Uterus (tissue), 4 donors: ENCODE results near the gene MINDY4. TPM values are rescaled to one million over a fixed set of nuclear protein-coding genes. Genes with fewer than 3 reads are reported as not detected.

Experiments
- DNase-seq, 2 donors: peaks; one replicate each; pipeline ENCODE4 v3.0.0-alpha.2; 2019 to 2020
- H3K27ac ChIP-seq, 2 donors: fragments of 200-600 bp; sonication (generic); 1 replicate in 1 of 2; 2 replicates in 1 of 2; pipeline ENCODE4 v1.5.1; 2016 to 2018
- H3K27me3 ChIP-seq, 2 donors: fragments of 200-600 bp; sonication (generic); one replicate each; pipeline ENCODE4 v1.5.1; 2018 to 2019; ENCODE audit warnings: control low read depth in 1 of 2
- H3K36me3 ChIP-seq, 2 donors: fragments of 200-600 bp; sonication (generic); one replicate each; pipeline ENCODE4 v1.5.1; 2019; ENCODE audit warnings: control low read depth in 1 of 2
- H3K4me1 ChIP-seq, 2 donors: fragments of 200-600 bp; sonication (generic); one replicate each; pipeline ENCODE4 v1.5.1; 2018 to 2019; ENCODE audit warnings: control low read depth in 1 of 2
- H3K4me3 ChIP-seq, 2 donors: fragments of 200-600 bp; sonication (generic); 1 replicate in 1 of 2; 2 replicates in 1 of 2; pipeline ENCODE4 v1.5.1; 2018 to 2019; ENCODE audit warnings: mild to moderate bottlenecking in 1 of 2
- H3K9me3 ChIP-seq, 2 donors: fragments of 200-600 bp; sonication (generic); one replicate each; pipeline ENCODE4 v1.5.1; 2019; ENCODE audit warnings: control low read depth in 1 of 2
- POLR2A ChIP-seq, 2 donors: fragments of 450-650 bp; IDR thresholded peaks; one replicate each; pipeline ENCODE4 v1.6.1; 2016; ENCODE audit warnings: antibody characterized with exemption in 2 of 2, mild to moderate bottlenecking in 1 of 2, moderate library complexity in 1 of 2
- intact Hi-C: fragments of 100-400 bp; cut with DNase I; formaldehyde crosslinking; loops from one replicate; pipeline ENCODE4 v1.15.1; 2023; ENCODE audit warnings: low total_unique reads
- total RNA-seq, 4 donors: library from RNA; depleted of rRNA in 3 of 4; stranded (reverse); fragments of >200 nt in 3 of 4; gene quantifications; one replicate each; pipeline versions ENCODE4 v1.1.0 to v1.2.4, GENCODE V29; 2014 to 2023
- TF ChIP-seq, protein P1 (sequence below), 4 experiments: fragments of 200-600 bp in 2 of 4; fragments of 450-650 bp in 2 of 4; sonication (generic) in 2 of 4; IDR thresholded peaks; one replicate each; pipeline ENCODE4 v1.5.1; 2016 to 2019; ENCODE audit warnings: antibody characterized with exemption in 4 of 4, mild to moderate bottlenecking in 2 of 4, moderate library complexity in 1 of 4
- donor health status: DM: yes; HTN: yes; CAD: no.

The MINDY4 gene
- total RNA-seq, 4 donors from 2014 or later: 14.7 to 23.8 (median 16.9) TPM

DNA sequence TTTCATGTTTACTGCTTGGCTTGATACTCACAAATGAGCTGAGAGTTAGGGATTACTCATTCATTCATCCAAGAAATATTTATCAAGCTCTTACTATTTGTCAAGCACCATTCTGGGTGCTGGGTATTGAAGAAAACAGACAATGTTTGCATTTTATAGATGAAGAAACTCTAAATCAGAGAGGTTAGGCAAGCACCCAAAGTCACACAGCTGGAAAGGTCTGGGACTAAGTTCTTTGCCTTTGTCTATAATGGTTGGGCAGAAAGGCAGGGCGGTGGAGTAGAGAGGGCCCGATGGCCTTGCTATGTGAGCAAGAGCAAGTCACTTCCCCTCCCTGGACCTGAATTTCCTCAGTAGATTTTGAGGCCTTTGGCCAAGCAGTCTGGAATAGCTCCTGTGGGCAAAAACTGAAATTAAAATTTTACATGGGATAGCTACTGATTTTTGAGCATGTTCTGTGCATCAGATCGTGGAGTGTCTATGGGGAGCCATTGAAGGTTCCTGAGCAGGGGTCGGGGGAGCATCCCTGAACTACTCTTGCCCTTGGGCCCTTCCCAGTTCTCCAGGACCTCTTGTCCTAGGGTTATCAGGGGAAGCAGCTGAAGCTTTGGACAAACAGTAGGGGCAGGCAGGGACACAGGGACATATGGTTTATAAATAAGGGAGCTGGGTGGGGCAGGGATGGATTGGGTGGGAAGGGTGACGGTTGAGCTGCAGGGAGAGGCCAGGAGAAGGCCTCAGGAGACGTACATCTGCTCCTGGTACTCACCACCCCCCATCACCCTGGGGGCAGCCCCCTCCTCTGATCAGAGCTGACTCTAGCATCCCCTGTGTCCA lies 163.7 kb downstream of the MINDY4 start:
- no peaks in the 10 kb centered on the region for H3K4me1 ChIP-seq

DNA sequence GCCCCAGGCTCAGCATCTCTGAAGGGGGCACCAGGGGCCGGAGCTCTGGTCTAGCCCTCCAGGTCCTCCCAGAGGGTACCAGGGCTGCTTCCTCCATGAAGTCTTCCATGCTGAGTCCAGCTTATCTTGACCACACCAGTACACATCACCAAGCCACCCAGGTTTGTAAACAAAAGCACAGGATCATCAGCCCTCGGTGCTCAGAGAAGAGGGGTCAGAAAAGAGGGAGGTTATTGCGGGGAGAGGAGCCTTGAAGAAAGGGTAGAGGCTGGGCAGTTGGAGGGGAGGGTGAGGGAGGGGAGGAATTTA lies 164.3 kb downstream of the MINDY4 start:
- no peaks in the 10 kb centered on the region for H3K27me3 ChIP-seq
- no peaks in the 10 kb centered on the region for H3K36me3 ChIP-seq
- no peaks in the 10 kb centered on the region for H3K4me1 ChIP-seq
- DNase-seq: no peak
- no peak overlapping the region for H3K27ac ChIP-seq
- H3K4me3 ChIP-seq: no peak overlapping the region
- intact Hi-C loops: no loop called here
- no peaks in the 10 kb centered on the region for H3K9me3 ChIP-seq
- TF ChIP-seq, protein P1, sequence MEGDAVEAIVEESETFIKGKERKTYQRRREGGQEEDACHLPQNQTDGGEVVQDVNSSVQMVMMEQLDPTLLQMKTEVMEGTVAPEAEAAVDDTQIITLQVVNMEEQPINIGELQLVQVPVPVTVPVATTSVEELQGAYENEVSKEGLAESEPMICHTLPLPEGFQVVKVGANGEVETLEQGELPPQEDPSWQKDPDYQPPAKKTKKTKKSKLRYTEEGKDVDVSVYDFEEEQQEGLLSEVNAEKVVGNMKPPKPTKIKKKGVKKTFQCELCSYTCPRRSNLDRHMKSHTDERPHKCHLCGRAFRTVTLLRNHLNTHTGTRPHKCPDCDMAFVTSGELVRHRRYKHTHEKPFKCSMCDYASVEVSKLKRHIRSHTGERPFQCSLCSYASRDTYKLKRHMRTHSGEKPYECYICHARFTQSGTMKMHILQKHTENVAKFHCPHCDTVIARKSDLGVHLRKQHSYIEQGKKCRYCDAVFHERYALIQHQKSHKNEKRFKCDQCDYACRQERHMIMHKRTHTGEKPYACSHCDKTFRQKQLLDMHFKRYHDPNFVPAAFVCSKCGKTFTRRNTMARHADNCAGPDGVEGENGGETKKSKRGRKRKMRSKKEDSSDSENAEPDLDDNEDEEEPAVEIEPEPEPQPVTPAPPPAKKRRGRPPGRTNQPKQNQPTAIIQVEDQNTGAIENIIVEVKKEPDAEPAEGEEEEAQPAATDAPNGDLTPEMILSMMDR (IDR thresholded peaks at IDR 0.05): no peak
- TF ChIP-seq POLR2A (IDR thresholded peaks at IDR 0.05): no peak

More for the DNA sequence above, 163.7 kb downstream of the MINDY4 start:
- intact Hi-C loops: no loop called here
- Histone ChIP-seq H3K27ac (no peak overlapping the region), H3K27me3 (no peaks in the 10 kb centered on the region), H3K9me3 (no peaks in the 10 kb centered on the region), H3K36me3 (no peaks in the 10 kb centered on the region), H3K4me3 (no peak overlapping the region)
- TF ChIP-seq, protein P1 (IDR thresholded peaks at IDR 0.05): no peak
- no peak for TF ChIP-seq POLR2A (IDR thresholded peaks at IDR 0.05)
- DNase-seq: no peak

DNA sequence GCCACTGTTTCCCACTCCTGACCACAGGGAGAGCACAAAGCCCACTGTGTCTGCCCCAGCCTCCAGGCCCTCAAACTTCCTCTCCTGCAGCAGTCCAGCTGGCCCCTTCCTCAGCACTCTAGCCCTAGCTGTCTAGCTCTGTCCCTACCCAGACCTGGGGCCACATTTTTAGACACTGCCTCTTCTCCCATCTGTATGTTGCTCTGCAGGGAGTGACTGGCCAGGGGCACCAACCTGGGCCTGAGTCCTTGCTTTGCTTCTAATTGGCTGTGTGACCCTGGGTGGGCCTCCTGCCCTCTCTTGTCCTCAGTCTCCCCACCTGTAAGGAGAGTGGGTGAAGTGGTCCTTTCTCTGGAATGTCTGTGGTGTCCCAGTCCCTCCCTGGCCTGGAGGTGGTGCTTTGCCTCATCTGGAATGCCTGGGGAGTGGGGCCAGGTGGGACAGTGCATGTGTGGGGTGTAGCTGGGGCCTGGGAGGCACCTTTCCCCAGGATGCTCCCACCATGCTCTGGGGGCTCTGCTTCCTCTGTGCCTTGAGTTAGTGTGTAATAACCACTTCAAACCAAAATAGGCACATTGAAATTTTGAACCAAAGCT lies 165.5 kb downstream of the MINDY4 start:
- no peak overlapping the region for H3K4me3 ChIP-seq
- no peaks in the 10 kb centered on the region for H3K36me3 ChIP-seq
- H3K27me3 ChIP-seq: no peaks in the 10 kb centered on the region
- DNase-seq: no peak
- no peak for TF ChIP-seq POLR2A (IDR thresholded peaks at IDR 0.05)
- TF ChIP-seq, protein P1 (IDR thresholded peaks at IDR 0.05): no peak
- H3K4me1 ChIP-seq: no peaks in the 10 kb centered on the region
- intact Hi-C loops: no loop called here
- H3K9me3 ChIP-seq: no peaks in the 10 kb centered on the region
- H3K27ac ChIP-seq: no peak overlapping the region

DNA sequence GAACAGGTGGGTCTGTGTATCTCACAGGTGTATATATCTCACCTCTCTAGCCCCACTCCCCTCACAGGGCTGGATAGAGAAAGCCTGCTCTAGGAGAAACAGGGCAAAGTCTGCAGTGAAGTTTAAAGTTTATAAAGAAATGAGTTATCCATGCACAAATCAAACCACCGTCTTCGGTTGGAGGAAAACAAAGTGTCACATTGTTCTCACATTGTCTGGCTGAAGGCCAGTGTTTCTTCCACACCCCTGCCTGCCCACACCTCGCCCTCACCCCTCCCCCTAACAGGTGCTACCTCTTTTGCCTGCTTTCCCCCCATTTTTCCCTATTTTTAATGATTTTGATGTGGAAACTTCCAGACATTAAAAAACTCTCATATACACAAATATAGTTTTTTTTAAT lies 166.2 kb downstream of the MINDY4 start:
- intact Hi-C loops: no loop called here
- Histone ChIP-seq H3K27me3 (no peaks in the 10 kb centered on the region), H3K27ac (no peak overlapping the region), H3K4me1 (no peaks in the 10 kb centered on the region), H3K9me3 (no peaks in the 10 kb centered on the region), H3K36me3 (no peaks in the 10 kb centered on the region), H3K4me3 (no peak overlapping the region)
- DNase-seq: no peak
- no peak for TF ChIP-seq POLR2A (IDR thresholded peaks at IDR 0.05)
- TF ChIP-seq, protein P1 (IDR thresholded peaks at IDR 0.05): no peak
